Jurkat, Clone E6-1 (cell line): ENCODE measurements around the gene CD55.
A peak's percentile ranks its signal among the peaks of the same experiment; 100 is the strongest.

ENCODE experiments used
- DNase-seq: peaks from one replicate; pipeline ENCODE4 v3.0.0-alpha.2; 2011; ENCODE audit warnings: low read depth, low spot score
- H3K4me3 ChIP-seq: 2 replicates; pipeline ENCODE4 v1.5.1; 2011; ENCODE audit warnings: mild to moderate bottlenecking, low read length, control low read depth, moderate library complexity

Gene CD55

DNA sequence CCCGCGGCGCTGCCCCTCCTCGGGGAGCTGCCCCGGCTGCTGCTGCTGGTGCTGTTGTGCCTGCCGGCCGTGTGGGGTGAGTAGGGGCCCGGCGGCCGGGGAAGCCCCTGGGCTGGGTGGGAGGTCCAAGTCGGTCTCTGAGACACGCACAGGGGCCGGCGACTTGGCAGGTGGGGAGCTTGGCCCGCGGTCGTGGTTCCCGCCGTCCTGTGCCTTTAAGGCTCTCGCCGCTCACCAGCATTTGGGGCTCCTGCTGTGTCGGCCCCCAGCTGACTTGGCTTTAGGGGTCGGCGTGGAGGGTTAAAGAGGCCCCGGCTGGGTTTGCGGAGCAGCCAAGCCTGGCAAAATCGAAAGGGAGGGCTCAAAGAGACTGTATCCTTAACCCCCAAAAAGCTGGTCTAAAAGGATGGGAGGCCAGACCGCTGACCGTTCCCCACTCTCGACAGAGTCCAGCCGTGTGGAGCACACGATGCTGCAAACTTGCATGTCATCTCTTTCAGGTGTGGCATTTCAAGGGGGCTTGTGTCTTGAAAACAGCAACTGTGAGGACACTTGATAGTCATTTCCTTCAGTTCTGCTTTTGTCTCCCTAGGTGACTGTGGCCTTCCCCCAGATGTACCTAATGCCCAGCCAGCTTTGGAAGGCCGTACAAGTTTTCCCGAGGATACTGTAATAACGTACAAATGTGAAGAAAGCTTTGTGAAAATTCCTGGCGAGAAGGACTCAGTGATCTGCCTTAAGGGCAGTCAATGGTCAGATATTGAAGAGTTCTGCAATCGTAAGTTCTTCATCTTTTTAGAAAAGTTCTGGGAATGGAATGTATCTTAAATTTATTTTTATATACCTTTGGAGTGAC lies 540 bp downstream of the CD55 start:
- no peak for DNase-seq
- peak overlapping the region; percentile 63 for H3K4me3 ChIP-seq

DNA sequence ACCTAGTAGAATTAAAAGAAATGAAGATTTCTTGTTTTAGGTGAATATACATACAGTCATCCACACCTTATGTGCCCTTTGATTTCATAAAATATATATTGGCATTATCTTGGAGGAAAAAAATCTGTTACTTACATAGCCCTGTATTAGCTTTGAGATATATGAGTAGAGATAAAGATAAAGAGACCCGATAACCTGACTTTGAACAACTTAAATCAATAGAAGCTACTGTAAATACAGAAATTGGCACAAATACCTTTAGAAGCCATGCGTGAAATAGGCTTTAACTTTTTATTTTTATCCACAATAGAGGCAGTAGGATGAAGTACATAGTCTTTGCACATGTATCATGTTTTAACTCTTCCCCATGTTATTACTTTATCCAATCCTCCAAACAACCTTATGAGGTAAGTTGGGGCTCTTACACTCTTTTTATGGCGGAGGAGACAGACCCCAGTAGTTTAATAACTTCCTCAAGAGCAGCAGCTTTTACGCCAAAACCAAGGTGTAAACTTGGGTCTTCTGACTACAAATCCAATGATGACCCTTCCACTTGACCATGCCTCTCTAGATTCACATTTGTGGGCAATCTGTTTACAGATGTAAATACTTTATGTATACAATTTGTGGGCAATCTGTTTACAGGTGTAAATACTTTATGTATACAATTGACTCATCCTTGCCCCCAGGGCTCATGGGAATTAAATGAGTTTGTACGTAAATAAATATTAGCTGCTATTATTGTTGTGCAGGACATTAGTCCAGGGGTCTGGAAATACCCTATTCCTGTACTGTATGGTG lies 2.1 kb downstream of the CD55 start:
- no peak overlapping the region for H3K4me3 ChIP-seq

DNA sequence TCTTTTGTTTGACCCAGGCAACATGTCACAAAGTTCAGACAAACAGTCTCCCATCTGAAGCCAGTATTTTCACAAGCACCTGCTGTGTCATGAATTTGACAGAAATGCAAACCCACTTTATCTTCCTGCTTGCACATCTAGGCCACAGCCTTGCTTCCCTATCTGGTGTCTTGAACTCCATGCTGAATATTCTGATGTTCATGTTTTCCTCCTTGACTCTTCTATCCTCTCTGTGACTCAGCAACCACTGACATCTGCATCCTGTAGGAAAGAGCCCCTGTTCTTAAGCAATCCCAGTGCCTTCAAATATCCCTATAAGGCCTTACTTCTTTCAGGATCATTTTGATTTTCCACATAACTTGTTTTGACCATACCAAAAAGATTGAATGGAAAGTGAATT lies 6.5 kb downstream of the CD55 start:
- no peak overlapping the region for H3K4me3 ChIP-seq
- no peak for DNase-seq

More for the DNA sequence above, 2.1 kb downstream of the CD55 start:
- DNase-seq = no peak

- H3K4me3 ChIP-seq = no peak overlapping the region
- DNase-seq = no peak
Measured at GRCh38 chr1:207328908-207329440, 7.5 kb downstream of the CD55 start.

GRCh38 chr1:207329469-207329868 lies 8.0 kb downstream of the CD55 start:
- no peak overlapping the region for H3K4me3 ChIP-seq
- no peak for DNase-seq

GRCh38 chr1:207330011-207330710 lies 8.7 kb downstream of the CD55 start:
- no peak overlapping the region for H3K4me3 ChIP-seq
- DNase-seq = no peak

- DNase-seq = no peak
- no peak overlapping the region for H3K4me3 ChIP-seq
Measured at GRCh38 chr1:207331354-207332313, 10.2 kb downstream of the CD55 start.

DNA sequence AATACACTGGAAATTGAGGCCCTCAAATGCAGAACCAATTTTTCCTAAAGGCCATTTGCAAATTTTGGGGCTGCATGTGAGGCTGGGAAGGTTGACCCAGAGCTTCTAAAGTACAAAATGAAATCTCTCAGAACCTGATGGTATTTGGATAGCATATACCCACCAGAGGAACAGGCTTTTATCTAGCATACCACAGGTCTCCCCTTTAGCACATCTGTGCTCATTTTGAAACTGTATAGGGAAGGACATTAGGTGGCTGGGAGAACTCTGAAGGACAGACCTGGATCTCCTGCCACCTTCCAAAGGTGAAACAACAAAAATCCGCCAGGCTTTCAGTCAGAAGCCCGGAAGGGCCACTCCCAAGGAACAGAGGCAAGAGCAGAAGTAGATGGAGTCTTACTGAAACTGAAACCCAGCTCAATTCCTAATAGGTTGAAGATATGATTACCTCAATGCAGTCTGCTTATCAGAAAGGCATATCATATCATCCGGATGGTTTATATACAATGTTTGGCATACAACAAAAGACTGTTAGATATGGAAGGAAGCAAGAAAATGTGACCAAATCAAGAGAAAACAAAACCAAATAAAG lies 11.6 kb downstream of the CD55 start:
- no peak for DNase-seq
- no peak overlapping the region for H3K4me3 ChIP-seq

- H3K4me3 ChIP-seq = no peak overlapping the region
- DNase-seq = no peak
Measured at GRCh38 chr1:207333620-207334019, 12.1 kb downstream of the CD55 start.

GRCh38 chr1:207334337-207334736 lies 12.9 kb downstream of the CD55 start:
- H3K4me3 ChIP-seq = no peak overlapping the region

DNA sequence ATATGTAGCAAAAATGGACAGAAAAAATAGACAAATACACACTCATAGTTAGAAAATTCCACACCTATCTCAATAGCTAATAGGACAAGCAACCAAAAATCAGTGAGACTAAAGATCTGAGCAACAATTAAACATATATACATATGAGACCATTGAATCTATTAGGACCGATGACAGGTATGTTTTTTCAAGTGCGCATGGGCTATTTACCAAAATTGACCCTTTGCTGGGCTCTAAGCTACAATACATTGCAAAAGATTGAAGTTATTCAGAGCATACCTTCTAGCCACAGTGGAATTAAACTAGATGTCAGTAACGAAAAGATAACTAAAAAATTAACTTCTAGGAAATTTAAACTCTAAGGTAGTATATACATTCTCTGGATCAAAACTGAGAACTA lies 13.7 kb downstream of the CD55 start:
- H3K4me3 ChIP-seq = no peak overlapping the region
- no peak for DNase-seq

More at GRCh38 chr1:207334337-207334736, 12.9 kb downstream of the CD55 start:
- no peak for DNase-seq

DNA sequence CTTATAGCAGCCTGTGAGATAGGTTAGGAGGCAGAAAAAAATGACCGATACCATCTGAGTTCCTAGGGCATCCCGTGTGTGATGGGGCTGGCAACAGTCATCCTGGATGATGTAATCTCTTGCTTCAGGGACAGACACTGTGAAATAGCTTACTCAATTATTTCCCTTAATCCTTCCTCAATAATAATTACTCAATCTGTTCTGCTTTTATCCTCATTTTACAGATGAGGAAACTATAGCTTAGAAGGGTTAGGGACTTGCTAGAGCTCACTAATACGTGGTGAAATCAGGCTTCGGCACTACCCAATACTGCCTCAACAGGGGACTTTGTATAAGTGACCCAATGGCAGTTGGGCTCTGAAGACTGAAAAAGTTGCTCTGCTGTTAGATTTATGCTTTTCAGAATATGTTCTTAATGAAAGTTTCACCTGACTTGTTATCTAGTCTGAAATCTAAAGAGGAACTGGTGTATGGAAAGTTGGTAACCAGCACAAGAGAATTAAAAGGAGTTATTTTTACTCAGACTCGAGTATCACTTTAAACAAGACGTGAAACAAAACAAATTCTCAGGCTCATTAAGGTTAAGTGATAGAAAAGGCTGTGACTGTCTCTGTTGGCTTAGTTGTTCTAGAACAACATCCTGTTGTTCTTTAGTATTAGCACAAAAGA lies 14.4 kb downstream of the CD55 start:
- DNase-seq = peak; percentile 24
- no peak overlapping the region for H3K4me3 ChIP-seq

- DNase-seq = peak; percentile 79
- H3K4me3 ChIP-seq = no peak overlapping the region
Measured at GRCh38 chr1:207336559-207337467, 15.3 kb downstream of the CD55 start.

- no peak for DNase-seq
- no peak overlapping the region for H3K4me3 ChIP-seq
Measured at GRCh38 chr1:207342332-207342731, 20.9 kb downstream of the CD55 start.

- DNase-seq = no peak
- H3K4me3 ChIP-seq = no peak overlapping the region
Measured at GRCh38 chr1:207343675-207344074, 22.2 kb downstream of the CD55 start.

DNA sequence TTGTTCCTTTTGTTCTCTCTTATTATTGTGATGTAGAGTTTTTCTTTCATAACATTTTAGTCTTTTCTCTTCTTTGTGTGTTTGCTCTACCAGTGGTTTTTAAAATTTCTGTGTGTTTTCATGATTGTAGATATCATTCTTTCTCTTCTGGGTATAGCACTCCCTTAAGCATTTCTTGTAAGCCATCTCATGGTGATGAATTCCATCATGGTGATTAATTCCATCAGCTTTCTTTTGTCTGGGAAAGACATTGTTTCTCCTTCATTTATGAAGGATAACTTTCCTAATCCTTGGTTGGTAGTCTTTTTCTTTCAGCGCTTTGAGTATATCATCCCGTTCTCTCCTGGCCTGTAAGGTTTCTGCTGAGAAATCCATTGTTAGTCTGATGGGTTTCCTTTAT lies 22.7 kb downstream of the CD55 start:
- H3K4me3 ChIP-seq = no peak overlapping the region
- DNase-seq = no peak
